DOHH2 (cell line): Measurements from ENCODE around the gene R3HDM2.

ENCODE experiments used
- H3F3A ChIP-seq: fragments of 200-600 bp; sonication (generic), shearing (Covaris generic); 2 replicates; pipeline ENCODE4 v1.6.0; 2016; ENCODE audit warnings: antibody characterized with exemption, mild to moderate bottlenecking; ENCODE audit not compliant: control insufficient read depth, insufficient read depth
- H3K27ac ChIP-seq: fragments of 200-600 bp; sonication (generic); 2 replicates; pipeline ENCODE4 v1.5.1; 2014; ENCODE audit warnings: low read depth, mild to moderate bottlenecking, low read length, moderate library complexity
- H3K27me3 ChIP-seq: fragments of 200-600 bp; sonication (generic); 2 replicates; pipeline ENCODE4 v1.6.1; 2014; ENCODE audit warnings: mild to moderate bottlenecking, low read length, mixed read lengths; ENCODE audit not compliant: control insufficient read depth
- H3K36me3 ChIP-seq: fragments of 200-600 bp; sonication (generic); 2 replicates; pipeline ENCODE4 v1.6.1; 2014; ENCODE audit warnings: mild to moderate bottlenecking, low read length, moderate library complexity, mixed read lengths; ENCODE audit not compliant: control insufficient read depth
- H3K4me1 ChIP-seq: fragments of 200-600 bp; sonication (generic); 2 replicates; pipeline ENCODE4 v1.6.1; 2014; ENCODE audit warnings: mild to moderate bottlenecking, low read length, mixed read lengths; ENCODE audit not compliant: control insufficient read depth
- H3K4me2 ChIP-seq: fragments of 200-600 bp; sonication (generic); 2 replicates; pipeline ENCODE4 v1.6.0; 2014; ENCODE audit warnings: mild to moderate bottlenecking, low read length, moderate library complexity
- H3K4me3 ChIP-seq: fragments of 200-600 bp; sonication (generic); 2 replicates; pipeline ENCODE4 v1.5.1; 2014; ENCODE audit warnings: mild to moderate bottlenecking, low read length, mixed read lengths
- H3K79me2 ChIP-seq: fragments of 200-600 bp; sonication (generic); 2 replicates; pipeline ENCODE4 v1.6.1; 2014; ENCODE audit warnings: mild to moderate bottlenecking, low read length, mixed read lengths; ENCODE audit not compliant: control insufficient read depth
- H3K9me2 ChIP-seq: fragments of 200-600 bp; sonication (generic); replicated peaks from 2 replicates; pipeline ENCODE4 v1.6.1; 2014; ENCODE audit warnings: mild to moderate bottlenecking, low read length, mixed read lengths; ENCODE audit not compliant: control insufficient read depth
- H3K9me3 ChIP-seq: fragments of 200-600 bp; sonication (generic); 2 replicates; pipeline ENCODE4 v1.6.1; 2014; ENCODE audit warnings: antibody characterized with exemption, low read length, mixed read lengths; ENCODE audit not compliant: control insufficient read depth, insufficient read depth
- H4K20me1 ChIP-seq: fragments of 200-600 bp; sonication (generic); 2 replicates; pipeline ENCODE4 v1.6.0; 2014; ENCODE audit warnings: low read depth, mild to moderate bottlenecking, antibody characterized with exemption, low read length, moderate library complexity; ENCODE audit not compliant: control insufficient read depth, insufficient read depth
- EZH2phosphoT487 ChIP-seq: fragments of 200-600 bp; sonication (generic); IDR thresholded peaks from 2 replicates; pipeline ENCODE4 v1.6.1; 2017; ENCODE audit warnings: borderline replicate concordance, mild to moderate bottlenecking, antibody characterized with exemption, low read length, moderate library complexity, mixed read lengths
- TF ChIP-seq, protein P1 (sequence below): fragments of 200-600 bp; sonication (generic); IDR thresholded peaks from one replicate; pipeline ENCODE4 v1.5.1; 2014; ENCODE audit warnings: antibody characterized with exemption, mild to moderate bottlenecking, low read depth, low read length; ENCODE audit not compliant: poor library complexity, severe bottlenecking

R3HDM2 gene

DNA sequence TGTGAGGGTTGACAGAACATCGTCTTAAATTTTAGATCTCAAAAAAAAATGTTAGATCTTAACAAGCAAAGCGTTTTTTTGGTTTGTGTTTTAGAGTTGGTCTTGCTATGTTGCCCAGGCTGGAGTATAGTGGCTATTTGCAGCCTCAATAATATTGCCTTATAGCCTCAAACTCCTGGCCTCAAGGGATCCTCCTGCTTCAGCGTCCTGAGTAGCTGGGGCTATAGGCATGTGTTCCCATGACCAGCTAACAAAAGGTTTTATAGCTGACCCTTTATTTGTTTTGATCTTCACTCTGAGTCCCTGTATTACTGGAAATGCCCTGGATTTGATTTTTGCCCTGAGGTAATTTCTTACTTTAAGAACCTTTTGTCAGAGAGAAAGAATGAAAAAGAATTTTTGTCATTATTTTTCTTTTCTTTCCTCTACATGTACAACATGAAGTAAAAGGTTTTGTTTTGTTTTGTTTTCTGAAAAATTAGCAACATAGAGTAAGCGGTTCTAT lies 9.0 kb upstream of the R3HDM2 start:
- Histone ChIP-seq H3K36me3 (no peaks in the 10 kb centered on the region), H4K20me1 (no peaks in the 10 kb centered on the region), H3F3A (no peaks in the 10 kb centered on the region), H3K79me2 (no peaks in the 10 kb centered on the region), H3K4me2 (no peak overlapping the region), H3K9me2 (no peaks in the 10 kb centered on the region), H3K27me3 (peaks cover 9% of the 10 kb centered on the region; the same call in 1 of the 2 replicates), H3K9me3 (no peaks in the 10 kb centered on the region), H3K4me3 (no peak overlapping the region), H3K4me1 (no peaks in the 10 kb centered on the region), H3K27ac (no peak overlapping the region)
- TF ChIP-seq, protein P1, sequence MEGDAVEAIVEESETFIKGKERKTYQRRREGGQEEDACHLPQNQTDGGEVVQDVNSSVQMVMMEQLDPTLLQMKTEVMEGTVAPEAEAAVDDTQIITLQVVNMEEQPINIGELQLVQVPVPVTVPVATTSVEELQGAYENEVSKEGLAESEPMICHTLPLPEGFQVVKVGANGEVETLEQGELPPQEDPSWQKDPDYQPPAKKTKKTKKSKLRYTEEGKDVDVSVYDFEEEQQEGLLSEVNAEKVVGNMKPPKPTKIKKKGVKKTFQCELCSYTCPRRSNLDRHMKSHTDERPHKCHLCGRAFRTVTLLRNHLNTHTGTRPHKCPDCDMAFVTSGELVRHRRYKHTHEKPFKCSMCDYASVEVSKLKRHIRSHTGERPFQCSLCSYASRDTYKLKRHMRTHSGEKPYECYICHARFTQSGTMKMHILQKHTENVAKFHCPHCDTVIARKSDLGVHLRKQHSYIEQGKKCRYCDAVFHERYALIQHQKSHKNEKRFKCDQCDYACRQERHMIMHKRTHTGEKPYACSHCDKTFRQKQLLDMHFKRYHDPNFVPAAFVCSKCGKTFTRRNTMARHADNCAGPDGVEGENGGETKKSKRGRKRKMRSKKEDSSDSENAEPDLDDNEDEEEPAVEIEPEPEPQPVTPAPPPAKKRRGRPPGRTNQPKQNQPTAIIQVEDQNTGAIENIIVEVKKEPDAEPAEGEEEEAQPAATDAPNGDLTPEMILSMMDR, result no peak
- no peak for TF ChIP-seq EZH2phosphoT487

DNA sequence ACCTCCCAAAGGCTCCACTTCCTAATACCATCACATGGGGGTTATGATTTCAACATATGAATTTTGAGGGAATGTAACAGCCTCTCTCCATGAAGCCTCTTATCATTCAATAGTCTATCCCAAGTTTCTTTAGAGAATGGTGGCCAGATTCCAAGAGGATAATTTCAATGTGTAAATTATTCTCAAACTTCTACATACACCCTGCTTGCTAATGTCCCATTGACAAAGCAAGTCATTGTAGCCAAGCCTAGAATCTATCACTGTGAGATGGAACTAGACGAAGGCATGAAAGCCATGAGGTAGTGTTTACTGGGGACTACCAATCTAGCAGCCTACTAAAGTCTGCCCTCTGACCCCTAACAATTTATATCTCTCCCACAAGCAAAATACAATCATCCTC lies 7.6 kb upstream of the R3HDM2 start:
- TF ChIP-seq, protein P1, result no peak
- TF ChIP-seq EZH2phosphoT487, result no peak
- H3K4me1 ChIP-seq, result no peaks in the 10 kb centered on the region
- H3K4me2 ChIP-seq, result no peak overlapping the region
- no peaks in the 10 kb centered on the region for H3K36me3 ChIP-seq
- H3K79me2 ChIP-seq, result no peaks in the 10 kb centered on the region
- no peaks in the 10 kb centered on the region for H3K9me3 ChIP-seq
- no peaks in the 10 kb centered on the region for H3K9me2 ChIP-seq
- H4K20me1 ChIP-seq, result no peaks in the 10 kb centered on the region
- H3F3A ChIP-seq, result no peaks in the 10 kb centered on the region
- peaks cover 9% of the 10 kb centered on the region; the same call in 1 of the 2 replicates for H3K27me3 ChIP-seq
- no peak overlapping the region for H3K4me3 ChIP-seq
- no peak overlapping the region for H3K27ac ChIP-seq

DNA sequence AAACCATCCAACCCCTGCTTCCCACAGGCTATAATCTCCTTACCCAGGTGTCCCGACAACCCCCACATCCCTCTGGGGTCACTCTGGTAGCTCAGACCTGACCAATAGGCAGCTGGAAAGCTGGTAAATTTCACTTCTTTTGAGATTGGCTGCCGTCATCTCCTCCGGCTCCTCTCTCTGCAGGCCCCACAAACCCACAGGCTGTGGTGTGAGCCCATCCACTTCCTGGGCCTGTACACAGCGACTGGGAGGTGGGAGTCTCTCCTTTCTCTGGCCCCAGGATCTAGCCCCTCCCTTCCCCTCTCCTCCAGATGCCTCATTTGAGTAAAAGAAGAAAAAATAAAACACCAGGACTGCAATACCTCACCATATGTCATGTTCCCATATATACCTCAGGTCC lies 4.5 kb upstream of the R3HDM2 start:
- Histone ChIP-seq H3K79me2 (peaks cover 1% of the 10 kb centered on the region), H3K36me3 (no peaks in the 10 kb centered on the region), H3K27me3 (peaks cover 9% of the 10 kb centered on the region; the same call in 1 of the 2 replicates), H3K9me3 (no peaks in the 10 kb centered on the region), H3K4me1 (peaks cover 10% of the 10 kb centered on the region), H3K27ac (no peak overlapping the region), H3K9me2 (no peaks in the 10 kb centered on the region), H3F3A (no peaks in the 10 kb centered on the region), H3K4me2 (no peak overlapping the region), H4K20me1 (no peaks in the 10 kb centered on the region), H3K4me3 (no peak overlapping the region)
- TF ChIP-seq, protein P1, result no peak
- no peak for TF ChIP-seq EZH2phosphoT487
